ENCODE measurements around the gene DCLRE1C.

DNA sequence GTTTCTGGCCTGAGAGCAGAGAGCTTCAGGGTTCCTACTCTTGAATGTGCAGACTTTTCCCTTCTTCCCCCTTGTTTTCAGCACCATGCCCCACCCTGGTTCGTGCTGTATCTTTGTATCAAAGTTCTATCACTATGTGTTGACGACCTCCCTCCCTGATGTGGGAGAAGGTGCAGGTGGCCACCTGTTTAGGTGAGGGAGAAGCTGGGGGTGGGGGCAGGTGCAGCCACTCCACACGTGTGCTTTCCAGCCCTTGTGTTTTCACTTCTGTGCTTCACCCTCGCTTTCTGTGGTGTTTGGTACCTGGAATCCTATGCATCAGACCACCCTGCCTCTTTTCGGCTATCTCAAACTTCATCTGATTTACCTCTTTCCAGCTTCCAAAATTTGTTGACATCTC lies 94.9 kb downstream of the DCLRE1C start:
- TF ChIP-seq POLR2A (IDR thresholded peaks at IDR 0.05) = no peak
- TF ChIP-seq, protein P1, sequence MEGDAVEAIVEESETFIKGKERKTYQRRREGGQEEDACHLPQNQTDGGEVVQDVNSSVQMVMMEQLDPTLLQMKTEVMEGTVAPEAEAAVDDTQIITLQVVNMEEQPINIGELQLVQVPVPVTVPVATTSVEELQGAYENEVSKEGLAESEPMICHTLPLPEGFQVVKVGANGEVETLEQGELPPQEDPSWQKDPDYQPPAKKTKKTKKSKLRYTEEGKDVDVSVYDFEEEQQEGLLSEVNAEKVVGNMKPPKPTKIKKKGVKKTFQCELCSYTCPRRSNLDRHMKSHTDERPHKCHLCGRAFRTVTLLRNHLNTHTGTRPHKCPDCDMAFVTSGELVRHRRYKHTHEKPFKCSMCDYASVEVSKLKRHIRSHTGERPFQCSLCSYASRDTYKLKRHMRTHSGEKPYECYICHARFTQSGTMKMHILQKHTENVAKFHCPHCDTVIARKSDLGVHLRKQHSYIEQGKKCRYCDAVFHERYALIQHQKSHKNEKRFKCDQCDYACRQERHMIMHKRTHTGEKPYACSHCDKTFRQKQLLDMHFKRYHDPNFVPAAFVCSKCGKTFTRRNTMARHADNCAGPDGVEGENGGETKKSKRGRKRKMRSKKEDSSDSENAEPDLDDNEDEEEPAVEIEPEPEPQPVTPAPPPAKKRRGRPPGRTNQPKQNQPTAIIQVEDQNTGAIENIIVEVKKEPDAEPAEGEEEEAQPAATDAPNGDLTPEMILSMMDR (IDR thresholded peaks at IDR 0.05) = no peak
